ENCODE data around the gene TTLL3.

The TTLL3 gene

DNA sequence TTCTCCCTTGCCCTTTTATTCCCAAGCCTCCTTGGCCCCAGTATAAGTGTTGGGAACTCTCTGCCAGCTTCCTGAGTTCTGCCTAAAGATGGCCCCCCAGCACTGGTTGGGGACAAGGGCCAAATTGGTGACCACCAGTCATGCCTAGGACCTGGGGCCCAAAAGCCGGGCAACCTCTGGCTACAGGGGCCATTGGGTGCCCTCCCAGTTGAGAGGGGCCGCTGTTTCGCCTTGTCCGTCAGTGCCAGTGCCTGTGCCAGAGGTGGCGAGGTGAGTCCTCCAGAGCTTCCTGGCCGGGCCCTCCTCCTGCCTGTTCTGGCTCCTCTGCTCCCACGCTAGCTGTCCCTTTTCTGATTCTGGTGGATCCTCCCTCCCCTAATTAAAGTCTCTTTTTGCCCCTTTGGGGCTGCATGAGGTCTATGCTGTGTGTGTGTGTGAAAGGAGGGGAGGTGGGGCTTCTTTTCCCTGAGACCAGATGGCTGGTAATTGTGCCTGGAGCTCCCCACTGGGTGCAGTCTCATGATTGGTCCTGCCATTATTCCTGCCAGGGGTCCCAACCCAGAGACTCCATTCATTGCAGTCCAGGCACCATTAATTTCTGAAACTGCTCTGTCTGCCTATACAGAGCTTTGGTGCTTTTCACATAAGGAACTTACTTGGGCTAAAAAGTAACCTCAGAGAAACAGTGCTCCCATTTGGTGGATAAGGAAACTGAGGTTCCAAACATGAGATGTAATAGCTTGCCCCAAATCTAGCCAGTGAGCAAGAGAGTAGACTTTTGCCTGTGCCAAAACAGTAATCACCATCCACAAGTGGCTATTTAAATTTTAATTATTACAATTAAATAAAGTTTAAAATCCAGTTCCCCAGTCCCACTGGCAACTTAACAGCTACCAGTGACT lies 3.1 kb upstream of the TTLL3 start:
- DNase-seq (ENCODE audit: low spot score) = no peak

DNA sequence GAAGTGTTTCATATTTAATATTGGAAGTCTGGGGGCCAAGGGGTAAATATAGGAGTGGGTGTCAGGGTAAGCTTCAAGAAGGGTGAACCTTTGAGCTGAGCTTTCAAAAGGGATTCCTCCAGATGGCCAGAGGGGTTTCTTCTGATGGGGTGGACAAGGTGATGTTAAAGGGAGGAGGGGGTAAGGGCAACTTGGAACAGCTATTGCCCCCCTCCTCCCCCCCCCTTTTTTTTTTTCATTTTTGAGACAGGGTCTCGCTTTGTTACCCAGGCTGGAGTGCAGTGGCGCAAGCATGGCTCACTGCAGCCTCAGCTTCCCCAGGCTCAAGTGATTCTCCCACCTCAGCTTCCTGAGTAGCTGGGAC lies 2.1 kb upstream of the TTLL3 start:
- no peak for DNase-seq (ENCODE audit: low spot score)

DNA sequence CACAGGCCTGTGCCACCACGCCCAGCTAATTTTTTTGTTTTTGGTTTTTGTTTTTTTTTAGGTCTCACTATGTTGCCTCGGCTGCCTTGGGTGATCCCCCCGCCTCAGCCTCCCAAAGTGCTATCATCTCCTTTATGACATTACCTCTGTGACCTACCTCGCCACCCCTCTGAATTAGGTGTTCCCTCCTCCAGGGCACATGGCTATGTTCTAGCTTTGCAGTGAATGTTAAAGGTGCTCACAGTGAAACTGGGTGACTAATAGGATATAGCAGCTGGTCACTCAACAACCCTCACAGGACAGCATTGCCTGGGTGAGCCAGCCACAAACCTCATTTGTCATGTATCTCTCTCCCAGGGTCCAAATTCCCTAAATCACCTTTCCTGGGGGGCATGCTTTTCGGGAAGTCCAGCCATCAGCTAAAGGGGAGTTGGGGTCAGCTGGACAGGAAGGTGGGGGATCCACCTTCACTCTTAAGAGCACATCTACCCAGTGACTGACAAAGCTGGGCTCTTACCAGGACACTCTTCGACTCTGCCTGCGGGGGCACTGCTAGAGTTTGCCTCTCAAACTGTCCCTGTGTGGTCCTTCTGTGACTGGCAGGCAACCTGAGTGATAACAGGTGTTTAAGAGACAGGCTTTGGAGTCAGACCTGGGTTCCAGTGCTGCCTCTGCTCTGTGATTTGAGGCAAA lies 1.6 kb upstream of the TTLL3 start:
- DNase-seq (ENCODE audit: low spot score) = no peak

- DNase-seq (ENCODE audit: low spot score) = no peak
These were observed 835 bp upstream of the TTLL3 start for GRCh38 chr3:9809239-9809614.

DNA sequence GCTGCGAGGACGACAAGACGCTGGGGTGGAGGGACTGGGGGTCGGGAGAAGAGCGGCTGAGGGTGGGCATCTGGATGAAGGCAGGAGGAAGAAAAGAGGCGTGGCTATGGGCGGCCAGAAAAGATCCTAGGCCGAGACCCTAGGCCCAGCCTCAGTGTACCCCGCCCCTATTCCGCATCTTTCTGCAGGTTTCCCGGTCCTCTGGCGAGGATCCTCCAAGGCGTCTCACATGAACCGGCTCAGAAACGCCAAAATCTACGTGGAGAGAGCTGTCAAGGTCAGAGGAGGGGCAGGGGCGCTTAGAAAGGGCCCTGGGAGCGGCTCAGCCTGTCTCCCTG lies 340 bp downstream of the TTLL3 start:
- DNase-seq (ENCODE audit: low spot score) = no peak

- no peak for DNase-seq (ENCODE audit: low spot score)
These were observed 784 bp downstream of the TTLL3 start for GRCh38 chr3:9810846-9811245.

- no peak for DNase-seq (ENCODE audit: low spot score)
These were observed 2.9 kb downstream of the TTLL3 start for GRCh38 chr3:9812870-9813483.

GRCh38 chr3:9815986-9816385 lies 5.9 kb downstream of the TTLL3 start:
- DNase-seq (ENCODE audit: low spot score) = no peak

DNA sequence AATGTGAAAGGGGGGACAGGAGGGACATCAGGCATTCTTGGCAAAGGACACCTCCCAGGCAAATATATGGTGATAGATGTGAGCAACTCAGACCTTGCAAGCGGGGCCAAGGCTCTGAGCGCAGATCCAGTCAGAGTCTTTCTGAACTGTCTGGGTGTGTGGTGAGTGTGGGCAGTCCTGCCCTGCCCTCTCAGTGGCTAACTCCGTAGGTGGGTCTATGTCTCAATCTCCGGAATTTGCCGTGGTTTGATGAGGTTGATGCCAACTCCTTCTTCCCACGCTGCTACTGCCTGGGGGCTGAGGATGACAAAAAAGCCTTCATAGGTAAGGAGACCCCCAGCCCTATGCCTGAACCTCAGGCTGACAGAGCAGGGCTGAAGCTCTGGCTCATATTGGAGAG lies 7.4 kb downstream of the TTLL3 start:
- DNase-seq (ENCODE audit: low spot score) = no peak

DNA sequence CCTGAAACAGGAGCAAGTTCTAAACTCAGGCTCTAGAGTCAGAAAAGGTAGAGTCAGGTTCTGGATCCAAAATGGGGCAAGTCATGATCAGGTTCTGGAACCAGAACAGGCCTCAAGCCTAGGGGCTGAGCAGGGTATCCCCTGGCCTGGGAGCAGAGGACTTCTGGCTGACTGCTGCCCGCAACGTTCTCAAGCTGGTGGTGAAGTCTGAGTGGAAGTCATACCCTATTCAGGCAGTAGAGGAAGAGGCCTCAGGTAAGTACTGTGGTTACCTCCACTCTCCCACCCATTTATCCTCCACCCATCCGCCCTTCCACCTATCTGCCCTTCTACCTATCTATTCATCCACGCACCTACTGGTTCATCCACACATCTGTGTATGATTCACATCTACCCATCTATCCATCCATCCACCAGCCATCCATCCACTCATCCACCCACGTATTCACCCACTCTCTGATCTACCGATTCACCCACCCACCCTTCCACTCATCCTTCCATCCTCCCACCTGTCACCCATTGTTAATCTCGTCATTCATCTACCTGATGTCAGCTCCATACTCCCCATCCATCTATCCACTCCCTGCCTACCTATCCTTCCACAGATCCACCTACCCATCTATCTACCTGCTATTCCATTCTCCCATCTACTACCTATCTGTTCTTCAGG lies 8.7 kb downstream of the TTLL3 start:
- no peak for DNase-seq (ENCODE audit: low spot score)

DNA sequence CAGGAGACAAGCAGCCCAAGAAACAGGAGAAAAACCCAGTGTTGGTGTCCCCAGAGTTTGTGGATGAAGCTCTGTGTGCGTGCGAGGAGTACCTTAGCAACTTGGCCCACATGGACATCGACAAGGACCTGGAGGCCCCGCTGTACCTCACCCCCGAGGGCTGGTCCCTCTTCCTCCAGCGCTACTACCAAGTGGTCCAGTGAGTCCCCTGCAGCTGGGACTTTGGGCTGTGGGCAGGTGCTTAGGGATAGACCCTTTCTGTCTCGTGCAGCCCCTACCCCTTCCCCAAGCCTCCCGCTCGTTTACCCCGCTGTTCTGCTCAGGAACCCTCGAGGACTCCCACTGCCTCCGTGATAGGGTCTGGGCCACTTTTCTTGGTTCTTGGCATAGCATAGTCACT lies 10.5 kb downstream of the TTLL3 start:
- DNase-seq (ENCODE audit: low spot score) = no peak

GRCh38 chr3:9820946-9821345 lies 10.9 kb downstream of the TTLL3 start:
- no peak for DNase-seq (ENCODE audit: low spot score)

DNA sequence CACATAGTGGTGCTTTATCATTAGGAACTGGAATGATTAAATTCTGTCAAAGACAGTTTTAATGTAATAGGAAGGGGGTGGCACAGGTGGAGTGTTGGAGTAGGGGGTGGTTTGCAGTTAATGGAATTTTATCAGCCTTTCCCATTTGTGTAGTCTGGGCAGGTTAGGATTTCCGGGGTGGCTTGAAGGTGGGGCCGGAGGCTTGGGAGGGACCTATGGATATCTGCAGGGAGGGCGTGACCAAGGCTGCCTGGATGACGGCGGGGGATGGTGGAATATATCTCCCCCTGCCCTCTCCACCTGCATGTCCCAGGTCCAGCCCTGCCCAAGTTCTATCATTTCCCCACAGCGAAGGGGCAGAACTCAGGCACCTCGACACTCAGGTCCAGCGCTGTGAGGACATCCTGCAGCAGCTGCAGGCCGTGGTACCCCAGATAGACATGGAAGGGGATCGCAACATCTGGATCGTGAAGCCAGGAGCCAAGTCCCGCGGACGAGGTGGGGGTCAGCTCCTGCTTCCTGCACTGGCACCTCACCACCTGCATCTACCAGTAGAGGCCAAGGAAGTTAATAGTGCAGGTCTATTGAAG lies 15.5 kb downstream of the TTLL3 start:
- DNase-seq (ENCODE audit: low spot score) = no peak

DNA sequence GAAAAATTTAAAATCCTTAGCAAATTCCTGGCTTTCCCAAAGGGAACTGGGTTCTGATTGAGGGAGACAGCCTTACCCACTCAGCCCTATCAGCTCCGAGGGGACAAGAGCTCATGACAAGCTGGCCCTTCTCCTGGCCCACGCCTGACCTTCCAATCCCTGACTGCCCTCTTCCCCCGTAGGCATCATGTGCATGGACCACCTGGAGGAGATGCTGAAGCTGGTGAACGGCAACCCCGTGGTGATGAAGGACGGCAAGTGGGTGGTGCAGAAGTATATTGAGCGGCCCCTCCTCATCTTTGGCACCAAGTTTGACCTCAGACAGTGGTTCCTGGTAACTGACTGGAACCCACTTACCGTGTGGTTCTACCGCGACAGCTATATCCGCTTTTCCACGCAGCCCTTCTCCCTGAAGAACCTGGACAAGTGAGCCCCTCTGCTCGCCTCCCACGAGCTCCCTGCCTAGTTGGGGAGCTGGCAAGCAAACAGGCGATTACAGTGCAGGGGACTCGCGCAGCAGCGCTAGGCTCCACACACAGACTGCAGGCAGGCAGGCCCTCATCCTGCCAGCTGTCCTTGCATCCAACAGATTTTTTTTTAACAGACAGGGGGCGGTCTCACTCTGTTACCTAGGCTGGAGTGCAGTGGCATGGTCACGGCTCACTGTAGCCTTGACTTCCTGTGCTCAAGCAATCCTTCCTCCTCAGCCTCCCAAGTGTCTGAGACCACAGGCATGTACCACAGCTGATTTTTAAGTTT lies 16.9 kb downstream of the TTLL3 start:
- DNase-seq (ENCODE audit: low spot score) = no peak

- no peak for DNase-seq (ENCODE audit: low spot score)
These were observed 19.0 kb downstream of the TTLL3 start for GRCh38 chr3:9828801-9829755.

DNA sequence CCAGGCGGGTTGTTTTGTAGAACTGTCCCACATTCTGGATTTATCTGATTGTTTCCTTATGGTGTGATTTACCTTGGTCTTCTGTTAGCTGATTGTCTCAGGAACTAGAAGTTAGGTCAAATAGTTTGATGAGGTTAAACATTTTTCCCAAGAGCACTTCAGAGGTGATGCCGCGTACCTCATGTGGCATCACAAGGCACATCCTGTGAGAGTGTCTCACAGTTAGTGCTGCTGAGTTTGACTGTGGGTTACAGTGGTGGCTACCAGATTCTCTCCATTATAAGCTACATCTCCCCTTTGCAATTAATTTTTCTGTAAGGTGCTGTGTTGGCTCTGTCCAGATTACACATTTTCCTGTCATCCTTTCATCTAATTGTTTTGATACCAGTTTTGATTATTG lies 21.2 kb downstream of the TTLL3 start:
- DNase-seq (ENCODE audit: low spot score) = no peak

GRCh38 chr3:9833078-9833477 lies 23.0 kb downstream of the TTLL3 start:
- DNase-seq (ENCODE audit: low spot score) = no peak

DNA sequence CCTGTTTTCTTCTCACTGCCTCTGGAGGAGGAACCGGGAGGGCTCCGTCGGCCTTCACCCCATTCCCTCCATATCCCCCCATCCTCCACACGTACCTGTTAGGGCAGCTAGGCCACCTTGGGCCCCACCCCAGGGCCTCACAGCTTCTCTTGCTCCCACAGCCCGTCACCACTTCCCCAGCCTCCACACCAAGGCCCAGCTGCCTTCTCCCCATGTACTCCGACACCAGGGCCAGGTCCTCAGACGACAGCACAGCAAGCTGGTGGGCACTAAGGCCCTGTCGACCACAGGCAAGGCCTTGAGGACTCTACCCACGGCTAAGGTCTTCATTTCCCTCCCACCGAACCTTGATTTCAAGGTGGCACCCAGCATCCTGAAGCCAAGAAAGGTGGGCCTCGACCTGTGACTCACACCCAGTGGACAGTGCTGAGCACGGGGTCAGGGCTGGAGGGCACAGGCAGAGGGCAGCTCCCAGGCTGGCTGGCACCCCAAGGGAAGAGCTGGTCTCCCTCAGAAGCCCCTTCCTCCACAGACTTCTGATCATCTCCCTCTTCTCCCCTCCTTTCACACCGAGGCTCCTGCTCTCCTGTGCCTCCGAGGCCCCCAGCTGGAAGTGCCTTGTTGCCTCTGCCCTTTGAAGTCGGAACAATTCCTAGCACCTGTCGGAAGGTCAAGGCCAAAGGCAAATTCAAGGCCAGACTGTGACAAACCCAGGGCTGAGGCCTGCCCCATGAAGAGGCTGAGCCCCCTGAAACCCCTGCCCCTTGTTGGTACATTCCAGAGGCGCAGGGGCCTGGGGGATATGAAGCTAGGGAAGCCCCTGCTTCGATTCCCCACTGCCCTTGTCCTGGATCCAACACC lies 24.7 kb downstream of the TTLL3 start:
- DNase-seq (ENCODE audit: low spot score) = no peak
